Keratinocyte (primary cell): ENCODE measurements around the gene GID4.

Experiments used
- EZH2 ChIP-seq: IDR thresholded peaks from one replicate; pipeline ENCODE4 v1.6.1; 2012; ENCODE audit warnings: inconsistent platforms, mild to moderate bottlenecking, low read length, moderate library complexity
- TF ChIP-seq, protein P1 (sequence below), 3 experiments: IDR thresholded peaks in 1 of 3; conservative IDR thresholded peaks in 1 of 3; optimal IDR thresholded peaks in 1 of 3; 2 replicates in 2 of 3; 3 replicates in 1 of 3; pipeline versions ENCODE3 to v1.5.1; 2011; ENCODE audit warnings: low read length in 3 of 3, mild to moderate bottlenecking in 3 of 3, moderate library complexity in 2 of 3, control low read depth in 1 of 3, inconsistent platforms in 1 of 3; ENCODE audit not compliant: insufficient read depth in 2 of 3; ENCODE audit errors: extremely low read depth in 1 of 3

DNA sequence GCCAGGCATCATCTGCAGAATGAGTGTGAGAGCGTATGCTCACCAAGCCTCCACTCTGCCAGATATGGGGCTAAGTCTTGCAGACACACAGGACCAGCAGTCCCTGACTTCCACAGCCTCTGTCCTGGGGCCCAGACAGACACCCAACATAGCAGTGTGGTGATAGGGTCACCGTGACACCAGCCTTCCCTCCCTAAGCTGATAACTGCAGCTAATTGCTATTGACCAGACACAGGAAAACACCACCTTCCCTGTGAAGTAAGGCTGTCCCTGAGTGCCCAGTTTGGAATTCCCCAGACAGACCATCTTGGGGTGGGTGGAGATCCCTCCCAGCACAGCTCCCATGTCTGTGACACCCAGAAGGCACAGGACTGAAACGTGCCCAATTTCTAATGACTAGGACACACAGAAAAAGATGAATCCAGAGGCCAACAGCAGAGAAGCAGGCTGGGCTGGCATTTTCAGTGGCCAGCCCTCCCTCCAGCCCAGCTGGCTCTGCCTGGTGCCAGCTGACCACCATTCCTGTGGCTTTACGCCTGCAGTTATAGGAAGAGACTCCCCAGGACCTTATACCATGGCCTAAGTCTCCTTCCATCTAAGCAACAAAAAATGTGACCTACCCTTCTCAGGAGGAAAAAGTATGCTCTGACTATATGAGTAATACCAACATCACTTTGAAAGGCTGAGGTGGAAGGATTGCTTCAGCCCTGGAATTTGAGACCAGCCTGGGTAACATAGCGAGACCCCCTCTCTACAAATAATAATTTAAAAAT lies 30.5 kb upstream of the GID4 start:
- TF ChIP-seq EZH2 = no peak
- TF ChIP-seq, protein P1, sequence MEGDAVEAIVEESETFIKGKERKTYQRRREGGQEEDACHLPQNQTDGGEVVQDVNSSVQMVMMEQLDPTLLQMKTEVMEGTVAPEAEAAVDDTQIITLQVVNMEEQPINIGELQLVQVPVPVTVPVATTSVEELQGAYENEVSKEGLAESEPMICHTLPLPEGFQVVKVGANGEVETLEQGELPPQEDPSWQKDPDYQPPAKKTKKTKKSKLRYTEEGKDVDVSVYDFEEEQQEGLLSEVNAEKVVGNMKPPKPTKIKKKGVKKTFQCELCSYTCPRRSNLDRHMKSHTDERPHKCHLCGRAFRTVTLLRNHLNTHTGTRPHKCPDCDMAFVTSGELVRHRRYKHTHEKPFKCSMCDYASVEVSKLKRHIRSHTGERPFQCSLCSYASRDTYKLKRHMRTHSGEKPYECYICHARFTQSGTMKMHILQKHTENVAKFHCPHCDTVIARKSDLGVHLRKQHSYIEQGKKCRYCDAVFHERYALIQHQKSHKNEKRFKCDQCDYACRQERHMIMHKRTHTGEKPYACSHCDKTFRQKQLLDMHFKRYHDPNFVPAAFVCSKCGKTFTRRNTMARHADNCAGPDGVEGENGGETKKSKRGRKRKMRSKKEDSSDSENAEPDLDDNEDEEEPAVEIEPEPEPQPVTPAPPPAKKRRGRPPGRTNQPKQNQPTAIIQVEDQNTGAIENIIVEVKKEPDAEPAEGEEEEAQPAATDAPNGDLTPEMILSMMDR (optimal IDR thresholded peaks at IDR 0.05 in 1 of 3, IDR thresholded peaks at IDR 0.05 in 1 of 3, conservative IDR thresholded peaks at IDR 0.05 in 1 of 3; ENCODE audit: extremely low read depth in 1 of 3, insufficient read depth in 2 of 3, low read length in 3 of 3) = no peak
